NCI-H2029 treated with DMSO at 0.1 percent for 48 hours (cell line): ENCODE measurements around the gene ICAM3.

ENCODE experiments used
- DNase-seq: peaks from one replicate; lab custom pipeline; 2025; lab: John Stamatoyannopoulos, UW

Gene ICAM3

GRCh38 chr19:10318807-10319682 lies 20.4 kb downstream of the ICAM3 start:
- DNase-seq, result no peak

- DNase-seq, result no peak
Observed at GRCh38 chr19:10317857-10318462, 21.5 kb downstream of the ICAM3 start.

- DNase-seq, result no peak
Observed at GRCh38 chr19:10317045-10317856, 22.2 kb downstream of the ICAM3 start.

GRCh38 chr19:10316229-10317044 lies 23.0 kb downstream of the ICAM3 start:
- DNase-seq, result no peak

GRCh38 chr19:10315335-10316214 lies 23.8 kb downstream of the ICAM3 start, which contains the start of gene FDX2:
FDX2 (minus strand) TSS chr19:10316015; CDS start chr19:10315996, 19 bp downstream.
- DNase-seq, result peak; percentile 55

- no peak for DNase-seq
Observed at GRCh38 chr19:10309423-10309822, 30.0 kb downstream of the ICAM3 start, which contains the start of gene ZGLP1. ZGLP1 (minus strand) TSS chr19:10309815.

GRCh38 chr19:10306327-10306726 lies 33.1 kb downstream of the ICAM3 start:
- DNase-seq, result no peak

- no peak for DNase-seq
Observed at GRCh38 chr19:10305139-10305806, 34.2 kb downstream of the ICAM3 start.

GRCh38 chr19:10299545-10300458 lies 39.6 kb downstream of the ICAM3 start:
- DNase-seq, result no peak

- no peak for DNase-seq
Observed at GRCh38 chr19:10295847-10296591, 43.4 kb downstream of the ICAM3 start.

GRCh38 chr19:10295305-10295846 lies 44.0 kb downstream of the ICAM3 start:
- DNase-seq, result no peak

- no peak for DNase-seq
Observed at GRCh38 chr19:10294368-10294697, 45.1 kb downstream of the ICAM3 start.

GRCh38 chr19:10293637-10294367 lies 45.6 kb downstream of the ICAM3 start:
- no peak for DNase-seq

- DNase-seq, result no peak
Observed at GRCh38 chr19:10292789-10293636, 46.4 kb downstream of the ICAM3 start.

- no peak for DNase-seq
Observed at GRCh38 chr19:10292206-10292788, 47.1 kb downstream of the ICAM3 start.
